HepG2 (cell line): ENCODE data around the gene GPR37L1. TPM values are rescaled to one million over a fixed set of nuclear protein-coding genes. Genes with fewer than 3 reads are reported as not detected.

ENCODE experiments used
- DR1 ChIP-seq: sonication (generic); formaldehyde crosslinking; IDR thresholded peaks from 2 replicates; pipeline ENCODE4 v1.8.0; 2021; ENCODE audit warnings: mild to moderate bottlenecking, missing genetic modification reagents, inconsistent platforms
- EHMT2 ChIP-seq: fragments of 200-600 bp; sonication (generic); IDR thresholded peaks from 2 replicates; pipeline ENCODE4 v1.7.0; 2017; ENCODE audit warnings: antibody characterized with exemption, low read depth, low read length, borderline replicate concordance
- HNRNPL ChIP-seq: fragments of 200-400 bp; formaldehyde crosslinking; IDR thresholded peaks from 2 replicates; pipeline ENCODE4 v1.6.1; 2017; ENCODE audit warnings: mild to moderate bottlenecking, low read depth, low read length
- ZBTB26 ChIP-seq: IDR thresholded peaks from 2 replicates; pipeline ENCODE4 v1.6.1; 2016; ENCODE audit warnings: missing compliant biosample characterization, missing genetic modification reagents, borderline replicate concordance
- ZKSCAN1 ChIP-seq: fragments of 150-350 bp; IDR thresholded peaks from 2 replicates; pipeline ENCODE4 v1.6.1; 2014; ENCODE audit warnings: low read length
- polyA plus RNA-seq, 8 experiments: library from polyadenylated mRNA; depleted of rRNA in 3 of 8; stranded (reverse) in 7 of 8; unstranded in 1 of 8; fragments of >200 nt; fragmentation: Illumina TruSeq in 4 of 8; extraction: Trizol in 4 of 8; gene quantifications; 2 replicates each; pipeline versions ENCODE4 v1.2.1 to v1.2.3, GENCODE V29; 2011 to 2016; ENCODE audit warnings: low read depth in 4 of 8, missing spikeins in 1 of 8, mixed read lengths in 1 of 8; ENCODE audit not compliant: insufficient read depth in 1 of 8
- total RNA-seq, 5 experiments: library from RNA; depleted of rRNA; stranded (reverse); fragments of >200 nt; fragmentation: Illumina TruSeq; extraction: Trizol; gene quantifications; 2 replicates each; pipeline ENCODE4 v1.2.3, GENCODE V29; 2016; ENCODE audit warnings: low read depth in 1 of 5
- TF ChIP-seq, protein P1 (sequence below): sonication (generic); formaldehyde crosslinking; IDR thresholded peaks from 2 replicates; pipeline ENCODE4 v1.5.1; 2020; ENCODE audit warnings: missing genetic modification reagents, mild to moderate bottlenecking, borderline replicate concordance
- TF ChIP-seq, protein P2 (sequence below): sonication (generic); formaldehyde crosslinking; IDR thresholded peaks from 2 replicates; pipeline ENCODE4 v1.8.0; 2022; ENCODE audit warnings: mild to moderate bottlenecking, missing genetic modification reagents, borderline replicate concordance

The GPR37L1 gene
- total and polyA plus RNA-seq, 2 of the 13 experiments (the other 11 are each of a cell fraction or from before 2014, with no cell fraction given) = 0.13 TPM; not detected in 1

GRCh38 chr1:202107321-202107761, 15.4 kb upstream of the GPR37L1 start (continued):
- TF ChIP-seq EHMT2 = no peak
- TF ChIP-seq, protein P1, sequence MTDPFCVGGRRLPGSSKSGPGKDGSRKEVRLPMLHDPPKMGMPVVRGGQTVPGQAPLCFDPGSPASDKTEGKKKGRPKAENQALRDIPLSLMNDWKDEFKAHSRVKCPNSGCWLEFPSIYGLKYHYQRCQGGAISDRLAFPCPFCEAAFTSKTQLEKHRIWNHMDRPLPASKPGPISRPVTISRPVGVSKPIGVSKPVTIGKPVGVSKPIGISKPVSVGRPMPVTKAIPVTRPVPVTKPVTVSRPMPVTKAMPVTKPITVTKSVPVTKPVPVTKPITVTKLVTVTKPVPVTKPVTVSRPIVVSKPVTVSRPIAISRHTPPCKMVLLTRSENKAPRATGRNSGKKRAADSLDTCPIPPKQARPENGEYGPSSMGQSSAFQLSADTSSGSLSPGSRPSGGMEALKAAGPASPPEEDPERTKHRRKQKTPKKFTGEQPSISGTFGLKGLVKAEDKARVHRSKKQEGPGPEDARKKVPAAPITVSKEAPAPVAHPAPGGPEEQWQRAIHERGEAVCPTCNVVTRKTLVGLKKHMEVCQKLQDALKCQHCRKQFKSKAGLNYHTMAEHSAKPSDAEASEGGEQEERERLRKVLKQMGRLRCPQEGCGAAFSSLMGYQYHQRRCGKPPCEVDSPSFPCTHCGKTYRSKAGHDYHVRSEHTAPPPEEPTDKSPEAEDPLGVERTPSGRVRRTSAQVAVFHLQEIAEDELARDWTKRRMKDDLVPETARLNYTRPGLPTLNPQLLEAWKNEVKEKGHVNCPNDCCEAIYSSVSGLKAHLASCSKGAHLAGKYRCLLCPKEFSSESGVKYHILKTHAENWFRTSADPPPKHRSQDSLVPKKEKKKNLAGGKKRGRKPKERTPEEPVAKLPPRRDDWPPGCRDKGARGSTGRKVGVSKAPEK (CRISPR knock-in tag) = no peak
- TF ChIP-seq, protein P2, sequence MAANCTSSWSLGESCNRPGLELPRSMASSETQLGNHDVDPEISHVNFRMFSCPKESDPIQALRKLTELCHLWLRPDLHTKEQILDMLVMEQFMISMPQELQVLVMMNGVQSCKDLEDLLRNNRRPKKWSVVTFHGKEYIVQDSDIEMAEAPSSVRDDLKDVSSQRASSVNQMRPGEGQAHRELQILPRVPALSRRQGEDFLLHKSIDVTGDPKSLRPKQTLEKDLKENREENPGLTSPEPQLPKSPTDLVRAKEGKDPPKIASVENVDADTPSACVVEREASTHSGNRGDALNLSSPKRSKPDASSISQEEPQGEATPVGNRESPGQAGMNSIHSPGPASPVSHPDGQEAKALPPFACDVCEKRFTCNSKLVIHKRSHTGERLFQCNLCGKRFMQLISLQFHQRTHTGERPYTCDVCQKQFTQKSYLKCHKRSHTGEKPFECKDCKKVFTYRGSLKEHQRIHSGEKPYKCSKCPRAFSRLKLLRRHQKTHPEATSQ (CRISPR knock-in tag) = no peak
- TF ChIP-seq ZBTB26 = no peak
- no peak for TF ChIP-seq ZKSCAN1
- peak; percentile 89 for TF ChIP-seq HNRNPL
- TF ChIP-seq DR1 (CRISPR knock-in tag) = no peak
